GM13977 (cell line): Measurements from ENCODE around the gene CCDC74B.
"Not testable (repeated sequence)": the region's sequence is repeated elsewhere in the genome, so short reads cannot be mapped to it uniquely, and the experiment has no call there.

ENCODE experiments used
- DNase-seq: peaks from one replicate; pipeline ENCODE4 v3.0.0; 2012; ENCODE audit warnings: low spot score
- CTCF ChIP-seq: IDR thresholded peaks from 2 replicates; pipeline ENCODE4 v1.5.1; 2012; ENCODE audit warnings: mild to moderate bottlenecking, control low read depth; ENCODE audit not compliant: insufficient read depth; ENCODE audit errors: extremely low read depth, missing control alignments
- in situ Hi-C: fragments of 300-500 bp; cut with MboI; formaldehyde crosslinking; loops from one replicate; pipeline ENCODE4 v1.12.0; 2022; ENCODE audit warnings: low sequenced_read_pairs, low pct_unique_long_range_greater_than_20kb, mixed read lengths, inconsistent platforms; ENCODE audit not compliant: unreplicated experiment

Gene CCDC74B

GRCh38 chr2:130138326-130138725 is 6.6 kb downstream of the CCDC74B start:
- not testable (repeated sequence) for DNase-seq

GRCh38 chr2:130137118-130137517 is 7.8 kb downstream of the CCDC74B start:
- DNase-seq, in situ Hi-C loops: not testable (repeated sequence)

More at GRCh38 chr2:130138326-130138725, 6.6 kb downstream of the CCDC74B start:
- in situ Hi-C loops: not testable (repeated sequence)

- DNase-seq, in situ Hi-C loops: not testable (repeated sequence)
These were observed 8.4 kb downstream of the CCDC74B start for GRCh38 chr2:130136546-130136945.

- in situ Hi-C loops: no loop called here
These were observed 9.0 kb downstream of the CCDC74B start for GRCh38 chr2:130135692-130136541.

GRCh38 chr2:130129120-130129829 is 15.6 kb downstream of the CCDC74B start, which contains the start of gene POTEF:
TSS of gene POTEF (minus strand) at chr2:130129222. CDS start at chr2:130120515, 8,707 bp downstream.
- DNase-seq, in situ Hi-C loops: not testable (repeated sequence)

More at GRCh38 chr2:130135692-130136541, 9.0 kb downstream of the CCDC74B start:
- no peak for TF ChIP-seq CTCF
- DNase-seq: no peak

- in situ Hi-C loops, DNase-seq: not testable (repeated sequence)
These were observed 16.4 kb downstream of the CCDC74B start for GRCh38 chr2:130128464-130128863.

- DNase-seq, in situ Hi-C loops: not testable (repeated sequence)
These were observed 17.2 kb downstream of the CCDC74B start for GRCh38 chr2:130127726-130128125.

- DNase-seq, in situ Hi-C loops: not testable (repeated sequence)
These were observed 24.0 kb downstream of the CCDC74B start for GRCh38 chr2:130120924-130121323.

- DNase-seq, in situ Hi-C loops: not testable (repeated sequence)
These were observed 42.1 kb downstream of the CCDC74B start for GRCh38 chr2:130102597-130103363.
